NCI-H1092 (cell line): ENCODE measurements around the gene MOB2.
"Not testable (repeated sequence)": the region's sequence is repeated elsewhere in the genome, so short reads cannot be mapped to it uniquely, and the experiment has no call there.

Experiments used
- DNase-seq: peaks from one replicate; lab custom pipeline; 2025; lab: John Stamatoyannopoulos, UW

The MOB2 gene

GRCh38 chr11:1440066-1440465, 46.5 kb downstream of the MOB2 start:
- no peak for DNase-seq

GRCh38 chr11:1439341-1439740, 47.2 kb downstream of the MOB2 start:
- no peak for DNase-seq

GRCh38 chr11:1438967-1439330, 47.6 kb downstream of the MOB2 start:
- no peak for DNase-seq

GRCh38 chr11:1438261-1438966, 48.2 kb downstream of the MOB2 start:
- DNase-seq = no peak

- DNase-seq = no peak
These were observed 49.1 kb downstream of the MOB2 start for GRCh38 chr11:1437500-1437899.

GRCh38 chr11:1436468-1437039, 50.0 kb downstream of the MOB2 start:
- no peak for DNase-seq

GRCh38 chr11:1435820-1436467, 50.6 kb downstream of the MOB2 start:
- no peak for DNase-seq

GRCh38 chr11:1435479-1435819, 51.1 kb downstream of the MOB2 start:
- not testable (repeated sequence) for DNase-seq

GRCh38 chr11:1433977-1434640, 52.5 kb downstream of the MOB2 start:
- DNase-seq = no peak

- no peak for DNase-seq
These were observed 53.0 kb downstream of the MOB2 start for GRCh38 chr11:1433568-1433967.

GRCh38 chr11:1428762-1429316, 57.7 kb downstream of the MOB2 start:
- no peak for DNase-seq

- DNase-seq = no peak
These were observed 61.1 kb downstream of the MOB2 start for GRCh38 chr11:1425439-1425838.

- no peak for DNase-seq
These were observed 61.6 kb downstream of the MOB2 start for GRCh38 chr11:1425006-1425405.

- DNase-seq = not testable (repeated sequence)
These were observed 63.2 kb downstream of the MOB2 start for GRCh38 chr11:1423406-1423805.

GRCh38 chr11:1422981-1423380, 63.6 kb downstream of the MOB2 start:
- DNase-seq = no peak

GRCh38 chr11:1422481-1422880, 64.1 kb downstream of the MOB2 start:
- DNase-seq = no peak

GRCh38 chr11:1421291-1421690, 65.3 kb downstream of the MOB2 start:
- DNase-seq = no peak

- no peak for DNase-seq
These were observed 66.8 kb downstream of the MOB2 start for GRCh38 chr11:1419811-1420210.
